Naive thymus-derived CD8-positive, alpha-beta T cell (primary cell): Measurements from ENCODE around the gene IFNL1. TPM values are rescaled to one million over a fixed set of nuclear protein-coding genes. Genes with fewer than 3 reads are reported as not detected.
A peak's percentile ranks its signal among the peaks of the same experiment; 100 is the strongest.

Source experiments
- ATAC-seq, 2 donors: fragments of 150-1000 bp; cut with Tn5 transposase in 1 of 2; sonication (Bioruptor Pico), chemical (Tn5 transposase) in 1 of 2; 1 replicate in 1 of 2; 2 replicates in 1 of 2; pipeline ENCODE4 v1.10.0; 2021; ENCODE audit warnings: mild to moderate bottlenecking in 2 of 2, moderate library complexity in 2 of 2
- POLR2A ChIA-PET: fragments of 350-600 bp; sonication (Branson Sonifier 250); formaldehyde crosslinking; loops from one replicate; lab custom pipeline; 2021; ENCODE audit warnings: antibody characterized with exemption; lab: Charles Lee
- DNase-seq, 10 donors: peaks; one replicate each; pipeline versions ENCODE4 v3.0.0 to v3.0.0-alpha.2; 2020 to 2022
- H3K27ac Mint-ChIP-seq, 10 donors: one replicate each; pipeline ENCODE4 v1.8.0; 2020 to 2022; ENCODE audit warnings: mild to moderate bottlenecking in 10 of 10, mixed read lengths in 10 of 10, moderate library complexity in 4 of 10, inconsistent platforms in 1 of 10
- H3K27me3 Mint-ChIP-seq, 5 donors: one replicate each; pipeline ENCODE4 v1.8.0; 2021 to 2022; ENCODE audit warnings: mixed read lengths in 5 of 5
- H3K36me3 Mint-ChIP-seq, 3 donors: one replicate each; pipeline ENCODE4 v1.8.0; 2020 to 2022; ENCODE audit warnings: mixed read lengths in 3 of 3, mild to moderate bottlenecking in 2 of 3, inconsistent platforms in 1 of 3
- H3K4me1 Mint-ChIP-seq, 4 donors: one replicate each; pipeline ENCODE4 v1.8.0; 2021 to 2022; ENCODE audit warnings: mixed read lengths in 4 of 4
- H3K4me3 Mint-ChIP-seq, 10 donors: one replicate each; pipeline ENCODE4 v1.8.0; 2020 to 2022; ENCODE audit warnings: mild to moderate bottlenecking in 10 of 10, mixed read lengths in 10 of 10, moderate library complexity in 6 of 10, inconsistent platforms in 1 of 10
- H3K9me3 Mint-ChIP-seq, 9 donors: one replicate each; pipeline ENCODE4 v1.8.0; 2020 to 2022; ENCODE audit warnings: mixed read lengths in 9 of 9, mild to moderate bottlenecking in 3 of 9, inconsistent platforms in 1 of 9, moderate library complexity in 1 of 9
- polyA plus RNA-seq, 3 donors: library from polyadenylated mRNA; unstranded; fragments of 300-500 nt; fragmentation: Illumina TruSeq; gene quantifications; one replicate each; pipeline ENCODE4 v1.2.3, GENCODE V29; 2021
- total RNA-seq, 8 experiments: library from RNA in 2 of 8; stranded (reverse) in 2 of 8; gene quantifications; one replicate each; pipeline ENCODE4 v1.2.3 and lab custom pipeline; 2021 to 2026

IFNL1 gene
- total and polyA plus RNA-seq, 5 experiments from 2014 or later, result 0.65 TPM; not detected in 4

GRCh38 chr19:39341129-39341718, 45.0 kb downstream of the IFNL1 start:
- H3K27ac Mint-ChIP-seq, result peak overlapping the region; percentile 95 to 99 (median 97)
- H3K4me3 Mint-ChIP-seq, result peak overlapping the region; percentile 94 to 99 (median 98)
- H3K27me3 Mint-ChIP-seq, result no peaks in the 10 kb centered on the region
- H3K36me3 Mint-ChIP-seq, result peaks cover 0 to 5% (median 0%) of the 10 kb centered on the region in 3 donors
- POLR2A ChIA-PET, result interaction anchor here (0.9 to 1.9 kb wide), 13 partner anchors 15 to 715 kb away, joined by 3 to 22 read pairs (median 5); partner anchors contain the start of genes MED29, PAF1, RPS16 and ZNF780B
- no peaks in the 10 kb centered on the region for H3K9me3 Mint-ChIP-seq
- peak in 1 of 2 donors; percentile 2 for ATAC-seq
- DNase-seq, result peak in 3 of 10 donors; percentile 7 to 69 (median 15)
- H3K4me1 Mint-ChIP-seq, result peaks cover 53 to 75% (median 72%) of the 10 kb centered on the region in 4 donors

GRCh38 chr19:39341719-39342604, 45.8 kb downstream of the IFNL1 start, which contains the start of gene SAMD4B:
TSS of gene SAMD4B (plus strand) at chr19:39342421. CDS start at chr19:39356894, 14,473 bp downstream.
- ATAC-seq (peak; percentile 85 to 87), DNase-seq (peak; percentile 94 to 100 (median 99))
- Mint-ChIP-seq H3K4me3 (peak within 1 kb of the TSS; percentile 94 to 99 (median 98)), H3K27me3 (no peaks in the 10 kb centered on the region), H3K27ac (peak within 1 kb of the TSS; percentile 95 to 99 (median 97)), H3K36me3 (peaks cover 0 to 7% (median 0%) of the 10 kb centered on the region in 3 donors), H3K4me1 (peaks cover 53 to 78% (median 72%) of the 10 kb centered on the region in 4 donors), H3K9me3 (no peaks in the 10 kb centered on the region)
- POLR2A ChIA-PET, result interaction anchor here (0.6 to 1.9 kb wide), 22 partner anchors 13 to 1435 kb away, joined by 3 to 22 read pairs (median 4); partner anchors contain the start of genes EID2B, MED29, PAF1 and PLEKHG2

- no peaks in the 10 kb centered on the region for H3K9me3 Mint-ChIP-seq
- POLR2A ChIA-PET, result interaction anchor here (0.6 to 1.9 kb wide), 20 partner anchors 13 to 1436 kb away, joined by 3 to 22 read pairs (median 4); partner anchors contain the start of genes EID2B, MED29, PAF1 and PLEKHG2
- H3K27ac Mint-ChIP-seq, result peak overlapping the region in 9 of 10 donors; percentile 57 to 95 (median 93)
- H3K27me3 Mint-ChIP-seq, result no peaks in the 10 kb centered on the region
- peak in 2 of 10 donors; percentile 4 to 9 for DNase-seq
- H3K36me3 Mint-ChIP-seq, result peaks cover 0 to 15% (median 0%) of the 10 kb centered on the region in 3 donors
- peaks cover 53 to 77% (median 71%) of the 10 kb centered on the region in 4 donors for H3K4me1 Mint-ChIP-seq
- peak overlapping the region; percentile 73 to 90 (median 83) for H3K4me3 Mint-ChIP-seq
- no peak for ATAC-seq
Measured at GRCh38 chr19:39342647-39343305, 46.6 kb downstream of the IFNL1 start.

- Mint-ChIP-seq H3K4me1 (peaks cover 51 to 72% (median 61%) of the 10 kb centered on the region in 4 donors), H3K27ac (peak overlapping the region; percentile 31 to 94 (median 72)), H3K9me3 (no peaks in the 10 kb centered on the region), H3K4me3 (peak overlapping the region in 5 of 10 donors; percentile 7 to 72 (median 23)), H3K27me3 (no peaks in the 10 kb centered on the region), H3K36me3 (peaks cover 0 to 36% (median 0%) of the 10 kb centered on the region in 3 donors)
- no peak for ATAC-seq
- no peak for DNase-seq
- POLR2A ChIA-PET, result interaction anchor here (1.2 kb wide), 1 partner anchor 90 kb away, joined by 3 read pairs; the partner anchor contains the start of gene RPS16
Measured at GRCh38 chr19:39345956-39346355, 49.7 kb downstream of the IFNL1 start.

- ATAC-seq, result no peak
- Mint-ChIP-seq H3K4me1 (peaks cover 43 to 77% (median 64%) of the 10 kb centered on the region in 4 donors), H3K4me3 (no peak overlapping the region), H3K27me3 (no peaks in the 10 kb centered on the region), H3K9me3 (no peaks in the 10 kb centered on the region), H3K36me3 (peaks cover 0 to 48% (median 5%) of the 10 kb centered on the region in 3 donors), H3K27ac (peak overlapping the region in 7 of 10 donors; percentile 22 to 69 (median 35))
- DNase-seq, result no peak
- POLR2A ChIA-PET, result no interaction called here
Measured at GRCh38 chr19:39347332-39348164, 51.3 kb downstream of the IFNL1 start.

Other genes starting within 250 kb of the IFNL1 start
- not detected for gene ACP7, start 212.0 kb upstream of the IFNL1 start, total RNA-seq
- gene ACP7, start 212.0 kb upstream of the IFNL1 start, polyA plus RNA-seq, result not detected
- gene PAK4, start 170.6 kb upstream of the IFNL1 start, total RNA-seq, result 10 to 100 TPM; 14.8 to 16.8 TPM
- 1 to 10 TPM; 1.3 to 1.4 (median 1.3) TPM for gene PAK4, start 170.6 kb upstream of the IFNL1 start, polyA plus RNA-seq
- not detected for gene NCCRP1, start 99.4 kb upstream of the IFNL1 start, total RNA-seq
- not detected for gene NCCRP1, start 99.4 kb upstream of the IFNL1 start, polyA plus RNA-seq
- gene SYCN, start 92.1 kb upstream of the IFNL1 start, total RNA-seq, result not detected
- not detected for gene SYCN, start 92.1 kb upstream of the IFNL1 start, polyA plus RNA-seq
- not detected for gene IFNL3, start 51.4 kb upstream of the IFNL1 start, total RNA-seq
- gene IFNL3, start 51.4 kb upstream of the IFNL1 start, polyA plus RNA-seq, result not detected
- not detected for gene IFNL4, start 47.6 kb upstream of the IFNL1 start, total RNA-seq
- under 1 TPM in 2 of 3 donors, not detected in 1; 0.11 to 0.17 TPM for gene IFNL4, start 47.6 kb upstream of the IFNL1 start, polyA plus RNA-seq
- not detected for gene IFNL2, start 28.0 kb upstream of the IFNL1 start, total RNA-seq
- not detected for gene IFNL2, start 28.0 kb upstream of the IFNL1 start, polyA plus RNA-seq
- 10 to 100 TPM; 10.1 TPM for gene LRFN1, start 24.5 kb downstream of the IFNL1 start, total RNA-seq
- 1 to 10 TPM; 3.2 to 4.4 (median 3.5) TPM for gene LRFN1, start 24.5 kb downstream of the IFNL1 start, polyA plus RNA-seq
- gene GMFG, start 39.6 kb downstream of the IFNL1 start, total RNA-seq, result 100 to 1,000 TPM; 373 to 393 TPM
- gene GMFG, start 39.6 kb downstream of the IFNL1 start, polyA plus RNA-seq, result 1,000 to 10,000 TPM; 1,026 to 1,392 (median 1,316) TPM
- gene SAMD4B, start 46.0 kb downstream of the IFNL1 start, total RNA-seq, result 10 to 100 TPM; 49.8 to 55.2 TPM
- gene SAMD4B, start 46.0 kb downstream of the IFNL1 start, polyA plus RNA-seq, result 10 to 100 TPM in 1 of 3 donors, 1 to 10 TPM in 2; 5.4 to 12.3 (median 6.4) TPM
- gene PAF1, start 94.7 kb downstream of the IFNL1 start, total RNA-seq, result 10 to 100 TPM; 44.4 to 47.4 TPM
- gene PAF1, start 94.7 kb downstream of the IFNL1 start, polyA plus RNA-seq, result 10 to 100 TPM; 30.7 to 53.0 (median 43.8) TPM
- 10 to 100 TPM; 53.8 to 59.0 TPM for gene MED29, start 95.0 kb downstream of the IFNL1 start, total RNA-seq
- 10 to 100 TPM; 48.1 to 71.4 (median 59.6) TPM for gene MED29, start 95.0 kb downstream of the IFNL1 start, polyA plus RNA-seq
- gene ZFP36, start 110.4 kb downstream of the IFNL1 start, total RNA-seq, result 100 to 1,000 TPM; 184 to 188 TPM
- gene ZFP36, start 110.4 kb downstream of the IFNL1 start, polyA plus RNA-seq, result 100 to 1,000 TPM in 2 of 3 donors, 10 to 100 TPM in 1; 70.4 to 137 (median 109) TPM
- gene PLEKHG2, start 116.3 kb downstream of the IFNL1 start, total RNA-seq, result 10 to 100 TPM; 14.3 to 23.8 TPM
- 1 to 10 TPM; 4.2 to 5.0 (median 4.8) TPM for gene PLEKHG2, start 116.3 kb downstream of the IFNL1 start, polyA plus RNA-seq
- 1,000 to 10,000 TPM; 3,730 to 3,760 TPM for gene RPS16, start 139.5 kb downstream of the IFNL1 start, total RNA-seq
- gene RPS16, start 139.5 kb downstream of the IFNL1 start, polyA plus RNA-seq, result 1,000 to 10,000 TPM; 2,588 to 2,812 (median 2,742) TPM
- 100 to 1,000 TPM; 185 to 196 TPM for gene SUPT5H, start 149.2 kb downstream of the IFNL1 start, total RNA-seq
- 100 to 1,000 TPM in 1 of 3 donors, 10 to 100 TPM in 2; 79.9 to 115 (median 96.6) TPM for gene SUPT5H, start 149.2 kb downstream of the IFNL1 start, polyA plus RNA-seq
- 10 to 100 TPM; 47.5 to 52.1 TPM for gene TIMM50, start 184.4 kb downstream of the IFNL1 start, total RNA-seq
- 10 to 100 TPM; 41.4 to 53.3 (median 44.6) TPM for gene TIMM50, start 184.4 kb downstream of the IFNL1 start, polyA plus RNA-seq
- under 1 TPM; 0.22 to 0.36 TPM for gene DLL3, start 202.5 kb downstream of the IFNL1 start, total RNA-seq
- gene DLL3, start 202.5 kb downstream of the IFNL1 start, polyA plus RNA-seq, result 1 to 10 TPM; 1.1 to 1.9 (median 1.8) TPM
- not detected for gene SELENOV, start 218.7 kb downstream of the IFNL1 start, total RNA-seq
- not detected for gene SELENOV, start 218.7 kb downstream of the IFNL1 start, polyA plus RNA-seq
- 1 to 10 TPM; 5.9 to 7.7 TPM for gene EID2B, start 236.4 kb downstream of the IFNL1 start, total RNA-seq
- gene EID2B, start 236.4 kb downstream of the IFNL1 start, polyA plus RNA-seq, result 1 to 10 TPM; 4.9 to 7.6 (median 6.4) TPM
- gene EID2, start 243.8 kb downstream of the IFNL1 start, total RNA-seq, result 10 to 100 TPM; 20.3 to 21.2 TPM
- gene EID2, start 243.8 kb downstream of the IFNL1 start, polyA plus RNA-seq, result 10 to 100 TPM; 19.8 to 37.1 (median 22.1) TPM